Liver (tissue), 9 donors: ENCODE results near the gene WDHD1. TPM values are rescaled to one million over a fixed set of nuclear protein-coding genes. Genes with fewer than 3 reads are reported as not detected.
"Not testable (repeated sequence)": the region's sequence is repeated elsewhere in the genome, so short reads cannot be mapped to it uniquely, and the experiment has no call there.

Experiments
- DNase-seq: peaks from one replicate; pipeline ENCODE4 v3.0.0-alpha.2; 2017; ENCODE audit warnings: low spot score
- H3K27ac ChIP-seq, 2 donors: one replicate each; pipeline ENCODE4 v1.7.0; 2013; ENCODE audit warnings: inconsistent platforms in 2 of 2, low read length in 2 of 2, control low read depth in 1 of 2, low read depth in 1 of 2, mild to moderate bottlenecking in 1 of 2
- H3K27me3 ChIP-seq, 4 donors: one replicate each; pipeline versions ENCODE4 v1.6.1 to v1.7.0; 2013; ENCODE audit warnings: low read length in 3 of 4, inconsistent platforms in 1 of 4, mild to moderate bottlenecking in 1 of 4, moderate library complexity in 1 of 4; ENCODE audit not compliant: control insufficient read depth in 4 of 4, insufficient read depth in 4 of 4
- H3K36me3 ChIP-seq, 4 donors: one replicate each; pipeline versions ENCODE4 v1.6.1 to v1.7.0; 2013; ENCODE audit warnings: low read length in 3 of 4, mild to moderate bottlenecking in 3 of 4, low read depth in 1 of 4, moderate library complexity in 1 of 4; ENCODE audit not compliant: control insufficient read depth in 4 of 4, insufficient read depth in 3 of 4
- H3K4me1 ChIP-seq, 4 donors: one replicate each; pipeline versions ENCODE4 v1.6.1 to v1.7.0; 2013; ENCODE audit warnings: low read length in 3 of 4, mild to moderate bottlenecking in 3 of 4, moderate library complexity in 1 of 4; ENCODE audit not compliant: control insufficient read depth in 4 of 4, insufficient read depth in 4 of 4
- H3K4me3 ChIP-seq, 3 donors: one replicate each; pipeline versions ENCODE4 v1.6.1 to v1.7.0; 2013; ENCODE audit warnings: low read length in 3 of 3, control low read depth in 1 of 3, low read depth in 1 of 3, mild to moderate bottlenecking in 1 of 3
- H3K9ac ChIP-seq, 2 donors: one replicate each; pipeline ENCODE4 v1.7.0; 2013; ENCODE audit warnings: low read length in 2 of 2, mild to moderate bottlenecking in 2 of 2, moderate library complexity in 2 of 2, control low read depth in 1 of 2, low read depth in 1 of 2
- H3K9me3 ChIP-seq, 4 donors: one replicate each; pipeline versions ENCODE4 v1.6.1 to v1.7.0; 2013; ENCODE audit warnings: low read length in 3 of 4; ENCODE audit not compliant: control insufficient read depth in 4 of 4
- GABPA ChIP-seq, 2 donors: IDR thresholded peaks in 1 of 2; conservative IDR thresholded peaks in 1 of 2; 2 replicates each; pipeline ENCODE4 v1.6.1; 2016; ENCODE audit warnings: antibody characterized with exemption in 2 of 2, mild to moderate bottlenecking in 1 of 2, moderate library complexity in 1 of 2
- HNF4A ChIP-seq, 2 donors: conservative IDR thresholded peaks; 2 replicates each; pipeline ENCODE4 v1.6.1; 2016; ENCODE audit warnings: antibody characterized with exemption in 2 of 2, mild to moderate bottlenecking in 2 of 2
- HNF4G ChIP-seq: IDR thresholded peaks from 2 replicates; pipeline ENCODE4 v1.6.1; 2016; ENCODE audit warnings: antibody characterized with exemption
- JUND ChIP-seq, 2 donors: IDR thresholded peaks; 2 replicates each; pipeline ENCODE4 v1.6.1; 2016; ENCODE audit warnings: antibody characterized with exemption in 2 of 2
- NR2F2 ChIP-seq: IDR thresholded peaks from 2 replicates; pipeline ENCODE4 v1.6.1; 2016; ENCODE audit warnings: antibody characterized with exemption
- RAD21 ChIP-seq, 2 donors: IDR thresholded peaks; 2 replicates each; pipeline ENCODE4 v1.6.1; 2016; ENCODE audit warnings: antibody characterized with exemption in 2 of 2, mild to moderate bottlenecking in 2 of 2
- YY1 ChIP-seq: IDR thresholded peaks from 2 replicates; pipeline ENCODE4 v1.6.1; 2016; ENCODE audit warnings: antibody characterized with exemption, mild to moderate bottlenecking
- WGBS: extraction: QIAGEN DNeasy Blood & Tissue Kit; methylation state at CpG from one replicate; pipeline ENCODE4 v1.1.7; 2013; 5-methylcytosine and 5-hydroxymethylcytosine counted together
- polyA plus RNA-seq, 2 donors: library from polyadenylated mRNA; stranded (reverse) in 1 of 2; unstranded in 1 of 2; fragments of 200-250 nt in 1 of 2; fragments of >200 nt in 1 of 2; fragmentation: Nextera tagmentation in 1 of 2; extraction: Ambion mirVana in 1 of 2; gene quantifications; one replicate each; pipeline versions ENCODE4 v1.2.1 to v1.2.3, GENCODE V29; 2013 to 2015
- total RNA-seq, 2 donors: library from RNA; depleted of rRNA; stranded (reverse); fragments of >200 nt; gene quantifications; one replicate each; pipeline ENCODE4 v1.2.3, GENCODE V29; 2014
- TF ChIP-seq, protein P1 (sequence below): IDR thresholded peaks from 2 replicates; pipeline ENCODE4 v1.6.1; 2016; ENCODE audit warnings: antibody characterized with exemption
- TF ChIP-seq, protein P2 (sequence below): fragments of 150-350 bp; IDR thresholded peaks from 2 replicates; pipeline ENCODE4 v1.5.1; 2017; ENCODE audit warnings: improper control_type of control experiment, low read depth, low read length; ENCODE audit not compliant: missing input control
- TF ChIP-seq, protein P3 (sequence below): IDR thresholded peaks from 2 replicates; pipeline ENCODE4 v1.6.1; 2016; ENCODE audit warnings: antibody characterized with exemption
- donor health status: healthy.
- donor health status: healthy.
- donor health status: healthy.
- donor health status: healthy.
- donor health status: healthy.

Gene WDHD1
- total and polyA plus RNA-seq, 4 donors = 0.18 to 14.1 (median 0.42) TPM

DNA sequence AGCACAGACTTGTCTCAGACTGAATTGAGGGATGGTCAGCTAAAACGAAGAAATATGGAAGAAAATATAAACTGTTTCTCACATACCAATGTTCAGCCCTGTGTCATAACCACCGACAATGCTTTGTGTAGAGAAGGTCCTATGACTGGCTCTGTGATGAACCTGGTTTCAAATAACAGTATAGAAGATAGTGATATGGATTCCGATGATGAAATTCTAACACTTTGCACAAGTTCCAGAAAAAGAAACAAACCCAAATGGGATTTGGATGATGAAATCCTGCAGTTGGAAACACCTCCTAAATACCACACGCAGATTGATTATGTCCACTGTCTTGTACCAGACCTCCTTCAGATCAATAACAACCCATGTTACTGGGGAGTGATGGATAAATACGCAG is 16.6 kb upstream of the WDHD1 start:
- Histone ChIP-seq H3K4me1 (no peaks in the 10 kb centered on the region), H3K36me3 (peaks cover 0 to 5% (median 0%) of the 10 kb centered on the region in 4 donors), H3K9me3 (no peaks in the 10 kb centered on the region), H3K27me3 (no peaks in the 10 kb centered on the region), H3K9ac (no peak overlapping the region), H3K4me3 (no peak overlapping the region), H3K27ac (no peak overlapping the region)
- 82% methylated on average over 5 of the region's 5 CpGs for WGBS
- no peak for TF ChIP-seq HNF4A (conservative IDR thresholded peaks at IDR 0.05)
- TF ChIP-seq GABPA (IDR thresholded peaks at IDR 0.05 in 1 of 2, conservative IDR thresholded peaks at IDR 0.05 in 1 of 2) = no peak
- TF ChIP-seq JUND (IDR thresholded peaks at IDR 0.05) = no peak
- no peak for TF ChIP-seq NR2F2
- TF ChIP-seq HNF4G = no peak
- no peak for DNase-seq

DNA sequence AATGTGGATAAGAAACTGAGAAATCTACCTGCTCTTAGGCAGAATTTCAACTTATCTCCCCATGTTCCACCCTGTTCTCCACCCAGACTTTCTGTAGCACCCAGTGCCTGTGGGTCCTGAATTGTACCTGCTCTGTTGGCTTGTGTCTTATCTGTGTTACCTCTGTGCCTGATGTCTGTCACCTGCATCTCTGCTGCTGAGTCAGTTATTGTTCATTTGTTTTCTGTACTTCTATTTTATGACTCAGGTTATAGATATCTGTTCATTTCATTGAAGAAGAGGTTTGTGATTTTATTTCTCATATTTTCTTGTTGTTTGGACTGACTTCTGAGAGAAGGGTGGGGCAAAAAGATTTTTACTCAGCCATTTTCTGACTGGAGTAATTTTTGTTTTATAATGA is 11.8 kb upstream of the WDHD1 start:
- Histone ChIP-seq H3K4me1 (no peaks in the 10 kb centered on the region), H3K27ac (no peak overlapping the region), H3K9me3 (no peaks in the 10 kb centered on the region), H3K4me3 (no peak overlapping the region), H3K27me3 (no peaks in the 10 kb centered on the region), H3K36me3 (peaks cover 0 to 3% (median under 1%) of the 10 kb centered on the region in 4 donors), H3K9ac (no peak overlapping the region)
- no peak for DNase-seq
- TF ChIP-seq JUND (IDR thresholded peaks at IDR 0.05) (no peak), GABPA (IDR thresholded peaks at IDR 0.05 in 1 of 2, conservative IDR thresholded peaks at IDR 0.05 in 1 of 2) (no peak), NR2F2 (no peak)
- TF ChIP-seq, protein P1, sequence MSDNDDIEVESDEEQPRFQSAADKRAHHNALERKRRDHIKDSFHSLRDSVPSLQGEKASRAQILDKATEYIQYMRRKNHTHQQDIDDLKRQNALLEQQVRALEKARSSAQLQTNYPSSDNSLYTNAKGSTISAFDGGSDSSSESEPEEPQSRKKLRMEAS = no peak
- TF ChIP-seq, protein P2, sequence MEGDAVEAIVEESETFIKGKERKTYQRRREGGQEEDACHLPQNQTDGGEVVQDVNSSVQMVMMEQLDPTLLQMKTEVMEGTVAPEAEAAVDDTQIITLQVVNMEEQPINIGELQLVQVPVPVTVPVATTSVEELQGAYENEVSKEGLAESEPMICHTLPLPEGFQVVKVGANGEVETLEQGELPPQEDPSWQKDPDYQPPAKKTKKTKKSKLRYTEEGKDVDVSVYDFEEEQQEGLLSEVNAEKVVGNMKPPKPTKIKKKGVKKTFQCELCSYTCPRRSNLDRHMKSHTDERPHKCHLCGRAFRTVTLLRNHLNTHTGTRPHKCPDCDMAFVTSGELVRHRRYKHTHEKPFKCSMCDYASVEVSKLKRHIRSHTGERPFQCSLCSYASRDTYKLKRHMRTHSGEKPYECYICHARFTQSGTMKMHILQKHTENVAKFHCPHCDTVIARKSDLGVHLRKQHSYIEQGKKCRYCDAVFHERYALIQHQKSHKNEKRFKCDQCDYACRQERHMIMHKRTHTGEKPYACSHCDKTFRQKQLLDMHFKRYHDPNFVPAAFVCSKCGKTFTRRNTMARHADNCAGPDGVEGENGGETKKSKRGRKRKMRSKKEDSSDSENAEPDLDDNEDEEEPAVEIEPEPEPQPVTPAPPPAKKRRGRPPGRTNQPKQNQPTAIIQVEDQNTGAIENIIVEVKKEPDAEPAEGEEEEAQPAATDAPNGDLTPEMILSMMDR = no peak

DNA sequence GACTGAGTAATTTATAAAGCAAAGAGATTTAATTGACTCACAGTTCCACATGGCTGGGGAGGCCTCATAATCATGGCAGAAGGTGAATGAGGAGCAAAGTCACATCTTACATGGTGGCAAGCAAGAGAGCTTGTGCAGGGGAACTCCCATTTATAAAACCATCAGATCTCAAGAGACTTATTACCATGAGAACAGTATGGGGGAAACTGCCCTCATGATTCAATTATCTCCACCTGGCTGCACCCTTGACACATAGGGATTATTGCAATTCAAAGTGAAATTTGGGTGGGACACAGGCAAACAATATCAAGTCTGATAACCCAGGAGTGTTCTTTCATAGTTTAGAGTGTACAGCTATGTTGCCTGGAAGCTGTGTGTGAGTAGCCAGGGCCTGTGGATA is 11.1 kb upstream of the WDHD1 start:
- DNase-seq, H3K9me3 ChIP-seq, H3K9ac ChIP-seq, H3K4me3 ChIP-seq, H3K27me3 ChIP-seq, H3K4me1 ChIP-seq, H3K27ac ChIP-seq, H3K36me3 ChIP-seq: not testable (repeated sequence)

DNA sequence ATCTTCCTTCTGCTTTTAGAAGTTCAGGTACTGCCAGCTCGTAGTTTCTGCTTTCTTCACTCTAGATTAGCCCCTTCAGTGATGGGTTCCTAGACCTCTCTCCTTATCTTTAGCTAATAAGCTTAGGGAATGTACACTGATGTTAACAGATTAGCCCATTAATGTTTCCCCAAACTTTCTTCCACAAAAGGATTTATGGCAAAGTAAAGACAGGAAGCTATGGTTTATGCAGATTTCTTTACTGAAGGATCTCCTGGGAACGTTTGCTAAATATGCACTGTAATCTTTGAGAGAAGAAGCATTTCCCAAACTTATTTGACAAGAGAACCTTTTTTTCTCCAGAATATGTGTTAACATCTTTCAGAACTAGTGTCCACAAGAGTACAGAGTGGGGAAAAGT is 4.3 kb upstream of the WDHD1 start:
- Histone ChIP-seq H3K4me3 (no peak overlapping the region), H3K27ac (no peak overlapping the region), H3K9ac (no peak overlapping the region), H3K9me3 (no peaks in the 10 kb centered on the region), H3K36me3 (peaks cover 0 to 2% (median under 1%) of the 10 kb centered on the region in 4 donors), H3K27me3 (no peaks in the 10 kb centered on the region), H3K4me1 (peaks cover 0 to 17% (median 14%) of the 10 kb centered on the region in 4 donors)
- 65% methylated on average over 2 of the region's 2 CpGs for WGBS
- no peak for DNase-seq
- TF ChIP-seq RAD21 (IDR thresholded peaks at IDR 0.05) (no peak), JUND (IDR thresholded peaks at IDR 0.05) (no peak), HNF4G (no peak), GABPA (IDR thresholded peaks at IDR 0.05 in 1 of 2, conservative IDR thresholded peaks at IDR 0.05 in 1 of 2) (no peak), YY1 (no peak)
- TF ChIP-seq, protein P3, sequence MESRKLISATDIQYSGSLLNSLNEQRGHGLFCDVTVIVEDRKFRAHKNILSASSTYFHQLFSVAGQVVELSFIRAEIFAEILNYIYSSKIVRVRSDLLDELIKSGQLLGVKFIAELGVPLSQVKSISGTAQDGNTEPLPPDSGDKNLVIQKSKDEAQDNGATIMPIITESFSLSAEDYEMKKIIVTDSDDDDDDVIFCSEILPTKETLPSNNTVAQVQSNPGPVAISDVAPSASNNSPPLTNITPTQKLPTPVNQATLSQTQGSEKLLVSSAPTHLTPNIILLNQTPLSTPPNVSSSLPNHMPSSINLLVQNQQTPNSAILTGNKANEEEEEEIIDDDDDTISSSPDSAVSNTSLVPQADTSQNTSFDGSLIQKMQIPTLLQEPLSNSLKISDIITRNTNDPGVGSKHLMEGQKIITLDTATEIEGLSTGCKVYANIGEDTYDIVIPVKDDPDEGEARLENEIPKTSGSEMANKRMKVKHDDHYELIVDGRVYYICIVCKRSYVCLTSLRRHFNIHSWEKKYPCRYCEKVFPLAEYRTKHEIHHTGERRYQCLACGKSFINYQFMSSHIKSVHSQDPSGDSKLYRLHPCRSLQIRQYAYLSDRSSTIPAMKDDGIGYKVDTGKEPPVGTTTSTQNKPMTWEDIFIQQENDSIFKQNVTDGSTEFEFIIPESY = no peak
